Medulla oblongata (tissue), 1 donor: ENCODE results near the gene THBD.

Source experiments
- DNase-seq: peaks from one replicate; pipeline ENCODE4 v3.0.0-alpha.2; 2015; ENCODE audit errors: extremely low spot score

Gene THBD

DNA sequence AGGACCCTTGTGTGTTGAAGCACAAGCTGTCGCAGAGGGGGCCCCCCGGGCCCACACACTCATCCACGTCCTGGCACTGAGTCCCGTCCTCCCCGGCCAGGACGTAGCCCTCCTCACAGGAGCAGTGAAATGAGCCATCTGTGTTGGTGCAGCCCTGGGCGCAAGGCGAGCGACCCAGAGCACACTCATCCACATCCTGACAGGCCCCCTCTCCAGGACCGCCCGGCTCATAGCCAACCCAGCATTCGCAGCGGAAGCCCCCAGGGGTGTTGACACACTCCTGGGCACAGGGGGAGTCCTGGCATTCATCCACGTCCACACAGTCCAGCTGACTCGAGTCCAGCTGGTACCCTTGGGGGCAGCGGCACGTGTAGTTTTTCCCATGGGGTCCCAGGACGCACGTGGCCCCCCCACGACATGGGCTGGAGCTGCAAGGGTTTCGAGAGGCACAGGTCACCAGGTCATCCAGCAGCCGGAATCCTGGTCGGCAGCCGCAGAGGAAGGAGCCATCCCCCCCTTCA lies 35.4 kb upstream of the THBD start:
- no peak for DNase-seq

DNA sequence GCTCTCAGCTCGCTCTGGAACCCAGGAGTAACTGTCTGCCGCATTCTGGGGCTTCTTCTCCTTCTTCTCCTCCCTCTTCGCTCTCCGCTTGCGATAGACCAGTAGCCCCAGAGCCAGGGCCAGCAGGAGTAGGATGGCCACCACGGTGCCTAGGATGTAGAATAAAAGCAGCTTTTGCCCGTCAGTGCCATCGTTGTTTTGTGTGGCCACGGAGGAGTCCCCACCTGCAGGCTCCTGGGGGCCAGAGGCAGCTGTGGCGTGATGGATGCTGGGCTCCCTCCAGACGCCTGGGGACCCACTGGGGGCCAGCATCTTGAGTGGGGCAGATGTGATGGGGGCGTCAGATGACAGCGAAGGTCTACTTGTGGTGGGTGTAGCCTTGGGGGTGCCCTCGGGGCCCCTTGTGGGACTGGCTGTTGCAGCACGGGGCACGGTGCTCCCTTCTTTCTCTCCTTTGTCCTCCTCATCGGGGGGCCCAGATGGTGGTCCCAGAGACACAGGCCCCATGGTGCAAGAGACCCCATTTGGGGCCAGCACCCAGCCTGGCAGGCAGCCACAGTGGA lies 34.9 kb upstream of the THBD start:
- DNase-seq: no peak

DNA sequence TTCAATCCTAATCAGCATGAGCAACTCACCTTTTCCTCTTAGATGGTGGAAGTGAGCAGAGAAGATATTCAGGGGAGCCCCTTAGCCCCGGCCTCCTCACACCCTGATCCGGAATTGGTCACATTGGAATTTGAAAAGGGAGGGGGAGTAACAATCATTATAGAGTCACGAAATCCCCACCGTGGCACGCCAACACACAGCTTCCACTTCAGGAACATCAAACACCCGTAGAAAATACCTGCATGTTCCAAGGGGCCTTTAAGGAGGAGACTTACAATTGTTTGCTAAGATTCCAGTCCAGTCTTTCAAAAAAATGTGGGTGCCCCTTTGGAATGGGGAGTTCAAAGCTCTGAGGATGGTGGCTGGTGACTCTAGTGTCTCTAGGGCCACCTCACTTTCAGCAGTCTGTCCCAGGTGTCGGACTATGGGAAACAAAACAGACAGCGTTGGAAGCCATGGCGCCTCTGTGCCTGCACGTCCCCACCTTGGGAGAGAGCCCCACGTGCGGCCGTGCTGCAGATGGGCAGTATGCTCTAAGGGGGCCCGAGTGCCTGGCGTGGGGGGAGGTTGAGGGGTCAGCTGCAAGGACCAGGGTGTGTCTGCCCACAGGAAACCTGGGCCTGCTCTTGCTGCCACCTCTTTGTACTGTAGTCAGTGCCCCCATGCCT lies 34.2 kb upstream of the THBD start:
- DNase-seq: no peak

DNA sequence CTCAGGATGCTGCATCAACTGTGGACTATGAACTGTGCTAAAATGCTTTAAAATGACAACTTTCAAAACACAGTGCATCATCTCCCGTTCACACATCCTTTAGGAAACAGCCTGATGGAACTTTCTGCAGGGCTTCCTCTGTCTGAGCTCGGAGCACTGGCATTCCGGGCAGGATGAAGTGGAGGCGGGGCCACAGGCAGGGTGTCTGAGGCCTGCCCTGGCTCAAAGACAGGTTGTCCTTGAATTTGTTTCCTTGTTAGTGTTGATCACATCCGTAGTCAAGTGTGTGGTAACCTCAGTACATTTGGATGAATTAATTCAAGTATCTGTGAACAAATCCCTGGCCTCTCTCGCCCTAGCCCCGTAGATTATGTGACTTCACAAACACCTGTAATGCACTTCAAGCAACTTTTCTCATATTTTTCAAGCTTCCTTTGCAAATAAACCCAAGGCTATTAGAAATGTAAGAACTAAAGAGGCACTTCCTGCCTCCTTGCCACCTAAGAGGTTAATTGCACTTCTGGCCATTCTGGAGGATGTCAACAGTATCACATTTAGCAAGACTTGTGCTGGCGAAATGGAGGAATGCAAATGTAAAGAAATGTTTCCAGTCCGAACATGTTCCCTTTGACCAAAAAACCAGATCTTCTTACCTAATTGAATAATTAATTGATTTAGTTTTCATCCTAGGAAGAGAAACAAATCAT lies 33.5 kb upstream of the THBD start:
- DNase-seq: no peak

DNA sequence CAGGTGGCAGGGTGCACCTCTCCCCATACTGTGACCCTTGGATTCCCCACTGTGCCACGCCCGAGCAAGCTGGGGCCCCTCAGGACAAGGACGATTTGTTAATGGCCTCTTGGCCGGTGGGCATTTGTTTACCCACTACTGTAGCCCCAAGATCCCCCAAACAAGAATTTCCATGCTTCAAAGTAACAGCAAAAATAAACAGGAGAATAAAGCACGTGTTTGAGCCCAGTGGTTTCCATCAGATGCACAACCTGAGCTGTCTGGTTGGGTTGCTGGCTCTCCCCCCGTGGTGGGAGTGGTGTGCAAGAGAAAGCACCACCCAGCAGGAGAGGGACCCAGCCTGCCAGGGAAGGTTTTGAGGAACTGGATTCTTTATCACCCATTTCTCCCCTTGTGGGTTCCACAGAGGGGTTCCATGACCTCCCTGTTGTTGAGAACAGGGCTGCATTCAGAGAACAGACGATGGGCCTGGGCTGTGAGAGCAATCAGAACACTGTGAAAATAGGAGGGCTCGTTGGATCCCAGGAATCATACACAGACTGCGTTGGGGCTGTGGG lies 31.9 kb upstream of the THBD start:
- no peak for DNase-seq

DNA sequence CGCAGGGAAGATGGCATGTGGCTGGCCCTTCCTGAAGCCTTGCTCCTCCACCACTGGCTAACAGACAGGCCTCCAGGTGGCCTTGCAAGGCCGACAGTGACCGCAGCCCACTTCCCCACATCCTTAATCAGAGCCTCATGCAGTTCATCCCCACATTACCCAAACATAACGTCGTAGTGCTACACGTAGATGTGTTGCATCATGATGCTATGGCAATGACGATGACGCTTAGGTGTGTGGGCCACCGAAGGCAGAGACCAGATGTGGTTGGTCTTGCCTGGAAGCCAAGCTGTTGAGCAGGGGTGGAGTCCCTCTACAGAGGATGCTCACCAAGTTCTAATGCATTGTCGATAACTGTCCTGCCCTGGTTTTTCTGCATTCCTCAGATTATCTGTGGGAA lies 31.0 kb upstream of the THBD start:
- DNase-seq: no peak

DNA sequence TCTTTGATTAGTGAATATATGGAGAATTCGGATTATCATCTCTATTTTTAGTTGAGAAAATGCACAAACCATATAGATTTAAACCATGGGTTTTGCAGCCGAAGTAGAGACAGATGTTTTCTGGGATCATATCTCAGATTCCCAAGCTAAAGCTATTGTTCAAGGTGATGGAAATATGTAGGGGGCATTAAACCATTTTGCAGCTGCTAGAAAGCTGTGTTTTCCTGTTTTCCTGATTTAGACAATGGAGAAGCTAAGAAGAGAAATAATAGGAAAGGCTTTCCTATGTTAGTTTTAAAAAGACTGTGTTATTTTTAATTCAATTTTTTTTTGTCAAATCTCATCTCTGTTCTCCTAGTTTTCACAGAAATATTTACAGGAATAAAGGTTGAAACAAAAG lies 30.5 kb upstream of the THBD start:
- no peak for DNase-seq

DNA sequence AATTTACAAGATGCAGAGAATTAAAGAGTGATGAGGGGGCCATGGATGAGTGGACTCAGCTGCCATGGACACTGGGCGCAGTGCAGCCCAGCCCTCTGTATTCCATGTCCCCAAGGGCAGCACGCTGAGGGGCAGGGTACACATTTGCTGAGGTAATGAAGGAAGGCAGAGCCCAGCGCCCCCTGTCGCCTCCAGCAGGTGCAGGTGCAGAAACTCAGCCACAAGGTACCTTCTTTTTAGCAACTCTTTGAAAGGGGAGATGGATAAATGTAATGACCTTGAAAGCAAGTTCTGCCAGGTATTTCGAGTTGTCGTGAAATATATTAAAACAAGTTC lies 29.5 kb upstream of the THBD start:
- DNase-seq: no peak

DNA sequence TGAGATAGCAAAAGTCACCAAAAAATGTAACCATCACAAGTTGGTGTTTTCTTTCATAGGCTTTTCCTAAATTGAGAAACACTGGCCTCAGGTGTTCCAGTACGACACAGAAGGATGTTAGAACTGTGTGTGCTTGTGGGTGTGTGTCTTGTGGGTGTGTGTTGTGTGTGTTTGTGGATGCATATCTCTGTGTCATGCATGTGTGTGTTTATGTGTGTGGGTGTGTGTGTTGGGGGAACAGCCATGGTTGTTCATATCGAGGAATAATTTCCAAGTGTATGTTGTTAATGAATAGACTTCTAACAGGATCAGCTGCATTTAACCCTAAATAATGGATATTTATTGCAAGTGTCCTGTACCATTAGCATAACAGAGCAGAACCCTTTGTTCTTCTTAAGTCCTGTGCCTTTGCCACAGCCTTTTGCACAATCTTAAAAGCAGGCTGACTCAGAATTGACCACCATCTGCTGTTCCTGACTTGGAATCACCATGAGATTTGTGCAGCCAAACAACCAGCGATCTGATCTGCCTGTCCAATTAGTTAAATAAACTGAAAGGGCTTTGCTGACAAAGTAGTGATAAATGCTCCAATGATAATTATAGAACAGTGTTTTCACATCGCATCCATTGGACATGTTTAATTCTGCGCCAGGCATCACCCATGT lies 29.0 kb upstream of the THBD start:
- no peak for DNase-seq

DNA sequence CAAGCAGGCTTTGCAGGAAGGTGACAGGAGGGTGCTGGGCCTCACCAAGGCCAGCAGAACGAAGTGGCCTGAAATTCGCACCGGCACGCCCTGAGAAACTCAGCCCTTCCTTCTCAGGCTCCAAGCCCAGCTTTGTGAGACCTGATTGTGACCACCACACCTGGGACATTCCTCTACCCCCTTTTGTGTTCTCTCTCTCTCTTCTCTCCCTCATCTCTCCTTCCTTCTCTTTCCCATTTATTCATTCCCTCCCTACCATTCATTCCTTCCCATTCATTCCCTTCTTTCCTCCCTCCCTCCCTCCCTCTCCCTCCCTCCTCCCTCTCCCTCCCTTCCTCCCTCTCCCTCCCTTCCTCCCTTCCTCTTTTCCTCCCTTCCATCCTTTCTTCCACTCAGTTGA lies 27.8 kb upstream of the THBD start:
- no peak for DNase-seq

DNA sequence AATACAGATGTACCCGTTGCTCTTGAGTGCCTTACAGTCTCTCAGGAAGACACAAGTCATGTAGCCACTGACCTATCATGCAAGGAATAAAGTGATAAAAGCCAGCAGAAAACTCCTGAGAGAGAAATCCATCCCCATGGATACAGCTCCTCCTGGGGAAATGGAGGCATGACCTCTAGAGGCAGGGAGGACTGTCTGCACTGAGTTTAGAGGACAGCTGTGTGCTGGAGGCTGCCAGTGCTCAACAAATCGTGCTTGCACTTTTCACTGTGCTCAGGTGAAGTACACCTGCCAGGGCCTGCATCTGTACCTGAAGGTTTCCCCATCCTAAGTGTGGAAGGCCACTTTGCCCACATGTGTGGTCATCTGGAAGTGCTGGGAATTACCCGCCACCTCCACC lies 24.6 kb upstream of the THBD start:
- no peak for DNase-seq

DNA sequence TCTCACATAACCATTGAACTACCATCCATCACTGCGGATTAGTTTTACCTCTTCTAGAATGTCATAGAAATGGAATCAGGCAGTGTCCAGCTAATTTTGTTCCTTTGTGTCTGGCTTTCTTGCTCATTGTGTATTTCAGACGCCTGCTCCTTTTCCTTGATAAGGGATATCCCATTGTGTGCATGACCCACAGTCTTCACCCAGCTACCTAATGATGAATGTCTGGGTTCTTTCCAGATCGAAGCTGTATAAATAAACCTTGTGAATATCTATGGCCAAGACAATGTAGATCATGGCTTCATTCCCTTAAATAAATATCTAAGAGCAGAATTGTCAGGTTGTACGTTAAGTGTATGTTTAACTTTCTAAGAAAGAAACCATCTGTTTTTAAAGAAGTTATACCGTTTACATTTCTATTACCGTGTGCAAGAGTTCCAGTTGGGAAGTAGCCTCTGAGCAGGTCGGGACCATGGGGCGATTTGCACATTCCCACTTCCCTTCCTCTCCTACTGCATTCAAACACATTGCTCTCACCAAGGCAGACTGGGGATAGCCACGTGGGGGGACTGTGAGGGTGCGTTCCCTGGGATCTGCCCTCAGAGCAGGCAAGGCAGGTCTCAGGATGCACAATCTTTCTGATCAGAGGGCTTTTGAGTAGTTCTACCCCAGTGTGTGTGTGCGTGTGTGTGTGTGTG lies 23.6 kb upstream of the THBD start:
- no peak for DNase-seq

DNA sequence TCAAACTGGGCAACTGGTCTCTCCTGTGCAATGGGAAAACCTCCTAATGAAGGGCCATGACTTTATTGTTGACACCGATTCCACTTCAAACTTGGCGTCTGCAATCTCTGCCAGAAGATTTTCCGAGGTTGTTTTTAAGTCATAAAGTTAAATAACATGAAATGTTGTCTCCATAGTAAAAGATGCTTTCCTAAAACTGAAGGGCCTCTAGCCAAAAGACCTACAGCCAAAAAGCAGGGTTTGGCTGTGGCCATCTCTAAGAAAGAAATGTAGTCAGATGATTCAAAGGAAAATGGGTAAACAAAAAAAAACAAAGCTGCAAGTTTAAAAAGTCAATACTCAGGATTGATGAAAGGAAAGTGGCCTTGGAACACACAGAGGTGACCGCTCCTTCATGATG lies 22.5 kb upstream of the THBD start:
- no peak for DNase-seq

DNA sequence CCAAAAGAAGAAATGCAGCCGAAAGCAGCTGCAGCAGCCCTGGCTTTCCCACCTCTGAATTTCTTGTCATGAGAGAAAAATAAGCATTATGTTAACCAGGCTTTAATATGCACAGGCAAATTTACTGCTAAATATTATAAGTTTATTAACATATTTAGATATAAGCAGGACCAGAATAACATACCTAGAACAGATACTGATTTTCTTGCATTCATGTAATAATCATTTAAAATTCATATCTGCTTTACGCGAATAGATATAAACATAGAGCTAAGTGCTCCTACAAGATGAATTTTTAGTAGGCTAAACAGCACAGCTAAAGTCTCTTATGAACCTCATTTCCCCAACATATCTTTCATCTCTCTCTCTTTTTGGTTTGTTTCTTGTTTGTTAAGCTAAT lies 21.9 kb upstream of the THBD start:
- no peak for DNase-seq

DNA sequence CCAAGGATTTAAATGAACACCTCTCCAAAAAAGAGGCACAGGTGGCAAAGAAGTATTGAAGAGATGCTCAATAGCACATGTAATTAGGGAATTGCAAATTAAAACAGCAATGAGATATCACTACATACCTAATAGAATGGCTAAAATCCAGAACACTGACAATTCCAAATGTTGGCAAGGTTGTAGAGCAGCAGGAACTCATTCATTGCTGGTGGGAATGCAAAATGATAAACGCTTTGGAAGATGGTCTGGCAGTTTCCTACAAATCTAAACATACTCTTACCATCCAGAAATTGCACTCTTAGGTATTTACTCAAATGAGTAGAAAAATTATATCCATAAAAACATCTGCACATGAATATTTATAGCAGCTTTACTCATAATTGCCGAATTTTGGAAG lies 19.6 kb upstream of the THBD start:
- DNase-seq: no peak

DNA sequence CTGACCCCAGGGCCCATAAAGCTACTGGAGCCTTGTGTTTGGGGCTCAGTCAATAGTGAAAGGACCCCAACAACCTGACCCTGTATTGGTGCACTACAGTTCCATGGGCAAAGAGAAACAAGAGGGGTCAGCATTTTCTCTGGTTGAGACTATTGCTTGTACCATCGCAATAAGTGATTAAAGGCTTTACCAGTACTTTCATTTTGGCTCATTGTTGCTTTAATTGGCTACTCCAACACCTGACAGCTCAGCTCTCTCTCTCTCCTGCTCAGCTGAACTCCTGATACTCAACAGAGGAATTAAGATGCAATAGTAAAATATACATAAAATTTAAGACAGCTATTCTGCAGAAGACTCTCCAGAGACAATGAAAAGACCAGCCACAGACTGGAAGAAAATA lies 18.8 kb upstream of the THBD start:
- DNase-seq: no peak

DNA sequence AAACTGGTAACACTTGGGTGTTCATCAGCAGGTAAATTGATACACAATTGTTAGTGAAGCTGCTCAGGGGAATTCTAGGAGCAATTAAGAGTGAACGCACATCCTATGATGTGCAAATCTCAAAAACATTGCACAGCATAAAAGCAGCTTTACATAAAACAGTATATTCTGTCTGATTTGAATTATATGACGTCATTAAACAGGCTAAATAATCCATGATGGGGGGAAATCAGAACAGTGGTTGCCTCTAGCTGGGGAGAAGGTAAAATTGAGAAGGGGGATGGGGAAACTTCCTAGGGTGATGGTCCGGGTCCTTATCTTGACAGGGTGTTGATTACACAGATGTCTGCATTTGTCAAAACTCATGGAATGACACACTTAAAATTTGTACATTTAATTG lies 17.3 kb upstream of the THBD start:
- DNase-seq: no peak

DNA sequence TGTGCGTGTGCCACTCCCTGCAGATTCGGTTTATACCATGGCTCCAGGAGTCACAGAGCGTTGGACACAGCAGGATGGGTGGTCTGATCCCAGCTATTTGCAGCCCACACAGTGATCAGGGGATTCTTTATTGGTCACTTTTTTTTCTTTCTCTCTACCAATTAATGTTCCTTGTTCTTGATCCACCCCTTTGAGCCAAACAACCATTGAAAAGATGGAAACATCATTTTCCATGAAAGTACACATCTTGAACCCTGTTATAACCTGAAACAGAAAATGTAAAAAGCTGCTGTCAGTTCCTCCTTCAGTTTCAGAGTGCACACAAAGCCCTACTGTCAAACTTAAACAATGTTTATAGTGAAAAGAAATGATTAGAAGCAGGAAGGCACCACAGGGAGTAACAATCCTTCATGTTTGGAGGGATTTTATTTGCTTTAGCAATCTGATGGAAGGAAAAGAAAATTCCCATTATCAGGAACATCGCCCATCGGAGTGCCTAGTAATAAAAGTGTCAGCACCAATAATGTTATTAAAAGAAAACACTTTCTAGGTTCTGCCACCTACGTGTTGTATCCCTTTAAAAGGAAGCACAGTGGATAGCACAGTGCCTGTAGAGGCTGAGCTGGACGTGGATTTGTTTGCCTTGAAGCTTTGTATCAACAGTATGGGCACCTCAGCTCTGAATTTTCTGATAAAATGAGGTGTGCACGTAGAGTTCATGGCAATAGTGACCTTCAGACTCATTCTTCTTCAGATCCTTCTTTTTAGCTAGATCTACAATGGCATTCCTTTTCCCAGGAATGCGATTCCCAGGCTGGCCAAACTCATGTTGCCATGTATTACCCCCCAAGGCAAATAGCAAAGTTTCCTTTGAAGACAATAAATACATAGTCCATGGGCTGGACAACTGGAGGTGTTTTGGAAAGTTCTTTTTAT lies 16.1 kb upstream of the THBD start:
- DNase-seq: no peak

DNA sequence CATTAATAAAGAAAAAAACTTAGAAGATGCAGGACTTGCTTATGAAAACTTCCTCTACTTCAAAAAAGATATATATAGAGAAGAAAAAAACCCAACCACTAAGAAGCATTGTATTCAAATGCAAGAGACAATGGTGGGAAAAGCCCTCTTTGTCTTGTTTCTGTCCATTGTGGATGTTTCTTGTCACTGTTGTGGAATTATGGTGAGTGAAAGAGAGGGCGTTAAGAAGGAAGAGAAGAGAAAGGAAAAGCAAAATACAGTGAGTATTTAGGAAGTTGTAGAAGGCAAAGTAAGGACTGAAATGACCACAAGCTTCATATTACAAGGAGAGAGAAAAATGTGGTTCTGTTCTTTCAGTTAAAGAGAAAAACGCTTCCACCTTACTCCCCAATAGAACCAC lies 14.1 kb upstream of the THBD start:
- no peak for DNase-seq

DNA sequence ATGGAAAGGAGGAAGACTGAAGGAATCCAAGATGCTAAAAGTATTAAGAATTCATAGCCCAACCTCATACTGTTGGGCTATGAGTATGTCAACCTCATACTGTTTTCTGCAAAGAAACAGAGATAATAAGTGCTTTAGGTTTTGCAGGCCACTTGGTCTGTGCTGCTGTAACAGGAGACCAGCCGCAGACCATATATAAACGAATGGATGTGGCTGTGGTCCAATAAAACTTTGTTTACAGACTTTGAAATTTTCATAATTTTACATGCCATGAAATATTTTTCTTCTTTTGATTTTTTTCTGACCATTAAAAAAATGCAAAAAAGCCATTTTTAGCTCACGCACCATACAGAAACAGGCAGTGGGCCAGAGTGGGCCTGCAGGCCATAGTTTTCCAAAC lies 13.7 kb upstream of the THBD start:
- DNase-seq: no peak

DNA sequence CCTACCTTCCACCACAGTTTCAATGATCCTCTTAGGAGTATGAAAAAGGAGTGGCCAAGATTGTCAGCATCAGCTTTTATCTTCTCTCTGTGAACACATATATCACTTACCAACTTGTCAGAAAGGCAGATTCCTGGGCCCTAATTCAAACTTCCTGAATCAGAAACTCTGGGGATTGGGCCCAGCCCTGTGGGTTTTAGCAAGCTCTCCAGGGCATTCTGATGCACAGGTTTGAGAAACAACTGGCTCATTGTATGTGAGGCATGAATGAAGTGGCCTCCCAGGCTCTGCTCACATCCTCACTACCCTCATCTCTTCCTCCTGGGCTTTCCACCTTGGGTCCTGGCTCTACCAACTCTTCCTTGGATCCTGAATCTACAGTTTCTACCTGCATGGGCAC lies 13.2 kb upstream of the THBD start:
- no peak for DNase-seq
